IMR-90 (cell line): Measurements from ENCODE around the gene STK33. TPM values are rescaled to one million over a fixed set of nuclear protein-coding genes. Genes with fewer than 3 reads are reported as not detected.

ENCODE experiments used
- ATAC-seq: fragments of 200-7000 bp; cut with Tn5 transposase; 2 replicates; pipeline ENCODE4 v1.9.1; 2020; ENCODE audit warnings: low read depth, mild to moderate bottlenecking, moderate library complexity
- BruUV-seq: library from RNA; stranded (reverse); fragments of 400-500 nt; replicated peaks from 2 replicates; lab custom pipeline; 2021; lab: Mats Ljungman, UMichigan
- CTCF ChIA-PET: fragments of 300-600 bp; formaldehyde crosslinking; extraction: SDS; loops from one replicate; lab custom pipeline; 2021; ENCODE audit warnings: antibody characterized with exemption; lab: Yijun Ruan, JAX
- POLR2A ChIA-PET: fragments of 300-600 bp; sonication (Branson Sonifier 250); formaldehyde crosslinking; loops from one replicate; lab custom pipeline; 2022; ENCODE audit warnings: antibody characterized with exemption; ENCODE audit not compliant: unreplicated experiment; lab: Charles Lee
- DNase-seq: peaks from one replicate; pipeline ENCODE4 v3.0.0; 2013
- H2AFZ ChIP-seq: replicated peaks from 2 replicates; pipeline ENCODE3; 2013; ENCODE audit warnings: low read length, mild to moderate bottlenecking; ENCODE audit not compliant: poor library complexity
- H2AK5ac ChIP-seq: 2 replicates; pipeline ENCODE4 v1.6.1; 2013; ENCODE audit warnings: low read depth, low read length, inconsistent platforms
- H2AK9ac ChIP-seq: replicated peaks from 2 replicates; pipeline ENCODE3; 2013; ENCODE audit warnings: mild to moderate bottlenecking, low read depth, low read length, moderate library complexity; ENCODE audit not compliant: poor library complexity
- H2BK120ac ChIP-seq: 2 replicates; pipeline ENCODE4 v1.6.1; 2013; ENCODE audit warnings: low read depth, low read length, inconsistent platforms
- H2BK15ac ChIP-seq: 3 replicates; pipeline ENCODE4 v1.6.1; 2013; ENCODE audit warnings: low read depth, low read length, inconsistent platforms
- H2BK20ac ChIP-seq: 2 replicates; pipeline ENCODE4 v1.6.1; 2013; ENCODE audit warnings: low read depth, mild to moderate bottlenecking, inconsistent platforms, low read length, moderate library complexity
- H2BK5ac ChIP-seq: 2 replicates; pipeline ENCODE4 v1.6.1; 2013; ENCODE audit warnings: mild to moderate bottlenecking, low read depth, low read length, inconsistent platforms; ENCODE audit not compliant: poor library complexity, severe bottlenecking
- H3K14ac ChIP-seq: replicated peaks from 2 replicates; pipeline ENCODE4 v1.6.1; 2013; ENCODE audit warnings: low read depth, low read length, inconsistent platforms
- H3K18ac ChIP-seq: 2 replicates; pipeline ENCODE4 v1.6.1; 2013; ENCODE audit warnings: low read depth, low read length, control low read depth
- H3K23ac ChIP-seq: 2 replicates; pipeline ENCODE4 v1.6.1; 2013; ENCODE audit warnings: low read depth, low read length, inconsistent platforms
- H3K27ac ChIP-seq: 2 replicates; pipeline ENCODE4 v1.5.1; 2013; ENCODE audit warnings: mild to moderate bottlenecking, control low read depth, low read length; ENCODE audit not compliant: insufficient read depth
- H3K27me3 ChIP-seq: 2 replicates; pipeline ENCODE4 v1.6.1; 2013; ENCODE audit warnings: low read length; ENCODE audit not compliant: control insufficient read depth, insufficient read depth
- H3K36me3 ChIP-seq: 2 replicates; pipeline ENCODE4 v1.6.1; 2013; ENCODE audit warnings: low read length, mixed read lengths; ENCODE audit not compliant: control insufficient read depth, insufficient read depth
- H3K4ac ChIP-seq: 2 replicates; pipeline ENCODE4 v1.6.1; 2013; ENCODE audit warnings: low read depth, low read length, inconsistent platforms
- H3K4me1 ChIP-seq: 2 replicates; pipeline ENCODE4 v1.6.1; 2013; ENCODE audit warnings: low read length, mixed read lengths; ENCODE audit not compliant: control insufficient read depth, insufficient read depth
- H3K4me2 ChIP-seq: 2 replicates; pipeline ENCODE4 v1.6.1; 2013; ENCODE audit warnings: low read depth, mild to moderate bottlenecking, control low read depth, low read length, moderate library complexity
- H3K4me3 ChIP-seq: 2 replicates; pipeline ENCODE4 v1.5.1; 2013; ENCODE audit warnings: low read depth, mild to moderate bottlenecking, control low read depth, low read length, moderate library complexity; ENCODE audit not compliant: insufficient read depth
- H3K56ac ChIP-seq: 2 replicates; pipeline ENCODE4 v1.6.1; 2013; ENCODE audit warnings: low read length, inconsistent platforms; ENCODE audit not compliant: insufficient read depth; ENCODE audit errors: extremely low read depth
- H3K79me1 ChIP-seq, 2 experiments: 2 replicates each; pipeline ENCODE4 v1.6.1; 2013; ENCODE audit warnings: low read length in 2 of 2, inconsistent platforms in 1 of 2, low read depth in 1 of 2
- H3K9ac ChIP-seq: 2 replicates; pipeline ENCODE4 v1.6.1; 2013; ENCODE audit warnings: low read depth, low read length, control low read depth
- H3K9me1 ChIP-seq: 2 replicates; pipeline ENCODE4 v1.6.1; 2013; ENCODE audit warnings: low read length, inconsistent platforms; ENCODE audit not compliant: insufficient read depth
- H3K9me3 ChIP-seq: 2 replicates; pipeline ENCODE4 v1.6.1; 2013; ENCODE audit warnings: low read length; ENCODE audit not compliant: control insufficient read depth, insufficient read depth
- H4K20me1 ChIP-seq: 2 replicates; pipeline ENCODE4 v1.6.1; 2013; ENCODE audit warnings: low read length, inconsistent platforms; ENCODE audit not compliant: insufficient read depth
- H4K5ac ChIP-seq: 2 replicates; pipeline ENCODE4 v1.6.1; 2013; ENCODE audit warnings: mild to moderate bottlenecking, low read depth, low read length, control low read depth
- H4K8ac ChIP-seq, 2 experiments: 2 replicates each; pipeline ENCODE4 v1.6.1; 2013; ENCODE audit warnings: low read depth in 2 of 2, low read length in 2 of 2, control low read depth in 1 of 2, inconsistent platforms in 1 of 2
- H4K91ac ChIP-seq: 2 replicates; pipeline ENCODE4 v1.6.1; 2013; ENCODE audit warnings: low read depth, low read length, inconsistent platforms; ENCODE audit not compliant: insufficient read depth
- BHLHE40 ChIP-seq: fragments of 150-350 bp; IDR thresholded peaks from 2 replicates; pipeline ENCODE4 v1.6.1; 2016; ENCODE audit warnings: mild to moderate bottlenecking, low read depth, low read length
- CEBPB ChIP-seq: IDR thresholded peaks from 2 replicates; pipeline ENCODE4 v1.6.1; 2012; ENCODE audit warnings: low read depth, low read length, improper control_type of control experiment
- CHD1 ChIP-seq: IDR thresholded peaks from 2 replicates; pipeline ENCODE4 v1.6.1; 2012; ENCODE audit warnings: low read depth, low read length, improper control_type of control experiment
- FOS ChIP-seq: fragments of 150-350 bp; IDR thresholded peaks from 2 replicates; pipeline ENCODE4 v1.6.1; 2016; ENCODE audit warnings: low read depth, low read length
- MAFK ChIP-seq: IDR thresholded peaks from 2 replicates; pipeline ENCODE4 v1.6.1; 2012; ENCODE audit warnings: low read depth, low read length, improper control_type of control experiment
- MAZ ChIP-seq: IDR thresholded peaks from 2 replicates; pipeline ENCODE4 v1.6.1; 2012; ENCODE audit warnings: low read depth, mild to moderate bottlenecking, low read length, improper control_type of control experiment, moderate library complexity, borderline replicate concordance
- MXI1 ChIP-seq: IDR thresholded peaks from 2 replicates; pipeline ENCODE4 v1.6.1; 2012; ENCODE audit warnings: low read depth, mild to moderate bottlenecking, low read length, moderate library complexity, borderline replicate concordance
- NFE2L2 ChIP-seq: fragments of 150-350 bp; IDR thresholded peaks from 2 replicates; pipeline ENCODE4 v1.6.1; 2016; ENCODE audit warnings: low read depth, mild to moderate bottlenecking, low read length
- POLR2A ChIP-seq: IDR thresholded peaks from 2 replicates; pipeline ENCODE4 v1.6.1; 2012; ENCODE audit warnings: mild to moderate bottlenecking, low read depth, low read length
- RAD21 ChIP-seq: IDR thresholded peaks from 2 replicates; pipeline ENCODE4 v1.6.1; 2012; ENCODE audit warnings: low read length, improper control_type of control experiment
- RCOR1 ChIP-seq: IDR thresholded peaks from 2 replicates; pipeline ENCODE4 v1.6.1; 2012; ENCODE audit warnings: mild to moderate bottlenecking, low read length, improper control_type of control experiment; ENCODE audit not compliant: insufficient replicate concordance
- RFX5 ChIP-seq: IDR thresholded peaks from 2 replicates; pipeline ENCODE4 v1.8.0; 2012; ENCODE audit warnings: low read depth, mild to moderate bottlenecking, low read length, moderate library complexity
- SMC3 ChIP-seq: fragments of 150-350 bp; IDR thresholded peaks from 2 replicates; pipeline ENCODE4 v1.6.1; 2016; ENCODE audit warnings: low read depth, mild to moderate bottlenecking, antibody characterized with exemption, low read length, moderate library complexity
- WGBS, 2 experiments: methylation state at CpG; one replicate each; pipeline versions ENCODE4 v1.1.5 to v1.1.7; 2013; ENCODE audit warnings: missing lambda C conversion rate in 2 of 2; ENCODE audit not compliant: insufficient read length in 1 of 2; ENCODE audit errors: extremely low coverage in 2 of 2; 5-methylcytosine and 5-hydroxymethylcytosine counted together
- dilution Hi-C: fragments of 300-500 bp; cut with HindIII; formaldehyde crosslinking; loops from one replicate; pipeline ENCODE4 v1.14.3; 2018; ENCODE audit warnings: low sequenced_read_pairs; ENCODE audit not compliant: unreplicated experiment
- in situ Hi-C: fragments of 300-500 bp; cut with MboI; formaldehyde crosslinking; loops from 3 replicates; pipeline ENCODE4 v1.14.3; 2019; ENCODE audit warnings: low sequenced_read_pairs, inconsistent platforms, mixed read lengths
- intact Hi-C: fragments of 100-400 bp; cut with micrococcal nuclease; formaldehyde crosslinking; loops from 2 replicates; pipeline ENCODE4 v1.10.0; 2022
- polyA plus RNA-seq, 3 experiments: library from polyadenylated mRNA; depleted of rRNA; stranded (reverse); fragments of >200 nt; gene quantifications; 2 replicates each; pipeline ENCODE4 v1.2.3, GENCODE V29; 2012; ENCODE audit warnings: low replicate concordance in 1 of 3
- total RNA-seq: library from RNA; depleted of rRNA; stranded (reverse); fragments of >200 nt; gene quantifications from 2 replicates; pipeline ENCODE4 v1.2.3, GENCODE V29; 2012
- TF ChIP-seq, protein P1 (sequence below): conservative IDR thresholded peaks from 2 replicates; pipeline ENCODE4 v1.5.1; 2012; ENCODE audit warnings: mild to moderate bottlenecking, low read depth, low read length, improper control_type of control experiment
- TF ChIP-seq, protein P2 (sequence below): fragments of 150-350 bp; IDR thresholded peaks from 2 replicates; pipeline ENCODE4 v1.6.1; 2017; ENCODE audit warnings: mild to moderate bottlenecking, antibody characterized with exemption, low read length, low read depth
- TF ChIP-seq, protein P3 (sequence below): fragments of 150-350 bp; IDR thresholded peaks from 2 replicates; pipeline ENCODE4 v1.6.1; 2016; ENCODE audit warnings: low read depth, mild to moderate bottlenecking, low read length, moderate library complexity, borderline replicate concordance

The STK33 gene
- total and polyA plus RNA-seq, 2 of the 4 experiments (the other 2 are of a cell fraction) = 2.3 to 2.6 TPM

DNA sequence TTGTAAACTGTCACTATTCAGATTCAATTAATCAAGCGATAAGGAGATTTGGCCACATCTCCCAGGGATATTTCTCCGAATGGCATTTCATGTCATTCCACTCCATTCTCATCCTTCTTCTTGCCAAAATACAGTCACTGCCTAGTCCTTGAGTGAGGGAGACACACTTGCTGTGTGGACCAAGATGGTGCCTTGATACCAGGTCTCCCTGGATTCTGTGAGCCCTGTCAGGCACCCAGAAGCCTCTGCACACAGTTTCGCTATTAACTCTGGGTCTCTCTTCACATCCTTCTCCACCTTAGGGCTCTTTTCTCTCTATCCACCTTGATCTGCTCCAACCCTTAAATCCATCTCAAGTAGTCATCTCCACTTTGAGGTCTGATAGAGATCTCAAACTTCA lies 210.4 kb downstream of the STK33 start:
- Histone ChIP-seq H3K4ac (no peak overlapping the region), H3K23ac (no peak overlapping the region), H3K9me1 (no peaks in the 10 kb centered on the region), H4K20me1 (no peaks in the 10 kb centered on the region), H2BK15ac (no peak overlapping the region), H4K5ac (no peak overlapping the region), H3K4me1 (no peaks in the 10 kb centered on the region), H3K14ac (no peak overlapping the region), H3K56ac (no peak overlapping the region), H3K79me1 (no peaks in the 10 kb centered on the region), H3K9me3 (no peaks in the 10 kb centered on the region), H4K8ac (no peak overlapping the region), H2AK5ac (no peak overlapping the region), H3K27me3 (no peaks in the 10 kb centered on the region), H3K4me3 (no peak overlapping the region), H2BK20ac (no peak overlapping the region), H3K18ac (no peak overlapping the region), H4K91ac (no peak overlapping the region), H2AK9ac (no peak overlapping the region), H3K9ac (no peak overlapping the region), H2BK120ac (no peak overlapping the region), H3K4me2 (no peak overlapping the region), H3K36me3 (no peaks in the 10 kb centered on the region), H2AFZ (no peak overlapping the region), H3K27ac (no peak overlapping the region), H2BK5ac (no peak overlapping the region)
- intact Hi-C loops = no loop called here
- POLR2A ChIA-PET = no interaction called here
- TF ChIP-seq, protein P1, sequence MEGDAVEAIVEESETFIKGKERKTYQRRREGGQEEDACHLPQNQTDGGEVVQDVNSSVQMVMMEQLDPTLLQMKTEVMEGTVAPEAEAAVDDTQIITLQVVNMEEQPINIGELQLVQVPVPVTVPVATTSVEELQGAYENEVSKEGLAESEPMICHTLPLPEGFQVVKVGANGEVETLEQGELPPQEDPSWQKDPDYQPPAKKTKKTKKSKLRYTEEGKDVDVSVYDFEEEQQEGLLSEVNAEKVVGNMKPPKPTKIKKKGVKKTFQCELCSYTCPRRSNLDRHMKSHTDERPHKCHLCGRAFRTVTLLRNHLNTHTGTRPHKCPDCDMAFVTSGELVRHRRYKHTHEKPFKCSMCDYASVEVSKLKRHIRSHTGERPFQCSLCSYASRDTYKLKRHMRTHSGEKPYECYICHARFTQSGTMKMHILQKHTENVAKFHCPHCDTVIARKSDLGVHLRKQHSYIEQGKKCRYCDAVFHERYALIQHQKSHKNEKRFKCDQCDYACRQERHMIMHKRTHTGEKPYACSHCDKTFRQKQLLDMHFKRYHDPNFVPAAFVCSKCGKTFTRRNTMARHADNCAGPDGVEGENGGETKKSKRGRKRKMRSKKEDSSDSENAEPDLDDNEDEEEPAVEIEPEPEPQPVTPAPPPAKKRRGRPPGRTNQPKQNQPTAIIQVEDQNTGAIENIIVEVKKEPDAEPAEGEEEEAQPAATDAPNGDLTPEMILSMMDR = no peak
- TF ChIP-seq MAFK = no peak
- TF ChIP-seq CEBPB = no peak
- no peak for TF ChIP-seq NFE2L2
- TF ChIP-seq MXI1 = no peak
- no peak for TF ChIP-seq RCOR1
- no peak for TF ChIP-seq BHLHE40
- TF ChIP-seq MAZ = no peak
- TF ChIP-seq RFX5 = no peak
- TF ChIP-seq FOS = no peak
- TF ChIP-seq POLR2A = no peak
- TF ChIP-seq, protein P2, sequence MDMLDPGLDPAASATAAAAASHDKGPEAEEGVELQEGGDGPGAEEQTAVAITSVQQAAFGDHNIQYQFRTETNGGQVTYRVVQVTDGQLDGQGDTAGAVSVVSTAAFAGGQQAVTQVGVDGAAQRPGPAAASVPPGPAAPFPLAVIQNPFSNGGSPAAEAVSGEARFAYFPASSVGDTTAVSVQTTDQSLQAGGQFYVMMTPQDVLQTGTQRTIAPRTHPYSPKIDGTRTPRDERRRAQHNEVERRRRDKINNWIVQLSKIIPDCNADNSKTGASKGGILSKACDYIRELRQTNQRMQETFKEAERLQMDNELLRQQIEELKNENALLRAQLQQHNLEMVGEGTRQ = no peak
- no peak for TF ChIP-seq CHD1
- TF ChIP-seq, protein P3, sequence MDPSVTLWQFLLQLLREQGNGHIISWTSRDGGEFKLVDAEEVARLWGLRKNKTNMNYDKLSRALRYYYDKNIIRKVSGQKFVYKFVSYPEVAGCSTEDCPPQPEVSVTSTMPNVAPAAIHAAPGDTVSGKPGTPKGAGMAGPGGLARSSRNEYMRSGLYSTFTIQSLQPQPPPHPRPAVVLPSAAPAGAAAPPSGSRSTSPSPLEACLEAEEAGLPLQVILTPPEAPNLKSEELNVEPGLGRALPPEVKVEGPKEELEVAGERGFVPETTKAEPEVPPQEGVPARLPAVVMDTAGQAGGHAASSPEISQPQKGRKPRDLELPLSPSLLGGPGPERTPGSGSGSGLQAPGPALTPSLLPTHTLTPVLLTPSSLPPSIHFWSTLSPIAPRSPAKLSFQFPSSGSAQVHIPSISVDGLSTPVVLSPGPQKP = no peak
- TF ChIP-seq SMC3 = no peak
- TF ChIP-seq RAD21 = no peak
- CTCF ChIA-PET = no interaction called here
- dilution Hi-C loops = no loop called here
- BruUV-seq = no TSS peak
- ATAC-seq = no peak
- in situ Hi-C loops = no loop called here
- WGBS, 2 experiments = no CpG with 5 or more reads among the region's 3 CpGs
- DNase-seq = no peak
